GM12865 (cell line): ENCODE results near the gene NAAA.
A peak's percentile ranks its signal among the peaks of the same experiment; 100 is the strongest.

Source experiments
- DNase-seq: peaks from one replicate; pipeline ENCODE4 v3.0.0; 2010; ENCODE audit warnings: low read depth
- H3K4me3 ChIP-seq: 2 replicates; pipeline ENCODE4 v1.5.1; 2011; ENCODE audit warnings: mild to moderate bottlenecking, low read depth, low read length, control low read depth
- CTCF ChIP-seq: IDR thresholded peaks from 2 replicates; pipeline ENCODE4 v1.5.1; 2011; ENCODE audit warnings: low read length, control low read depth, low read depth, inconsistent platforms; ENCODE audit not compliant: insufficient read depth; ENCODE audit errors: missing control alignments

NAAA gene

GRCh38 chr4:75889537-75890199 lies 51.1 kb downstream of the NAAA start:
- no peak for DNase-seq
- no peak for TF ChIP-seq CTCF
- H3K4me3 ChIP-seq: no peak overlapping the region

GRCh38 chr4:75886104-75886503 lies 54.7 kb downstream of the NAAA start:
- no peak for DNase-seq
- H3K4me3 ChIP-seq: no peak overlapping the region
- no peak for TF ChIP-seq CTCF

- peak; percentile 27 for DNase-seq
- TF ChIP-seq CTCF: no peak
- H3K4me3 ChIP-seq: no peak overlapping the region
These were observed 59.3 kb downstream of the NAAA start for GRCh38 chr4:75881476-75881875.

- no peak for DNase-seq
- TF ChIP-seq CTCF: no peak
- H3K4me3 ChIP-seq: no peak overlapping the region
These were observed 60.5 kb downstream of the NAAA start for GRCh38 chr4:75880278-75880677.

DNA sequence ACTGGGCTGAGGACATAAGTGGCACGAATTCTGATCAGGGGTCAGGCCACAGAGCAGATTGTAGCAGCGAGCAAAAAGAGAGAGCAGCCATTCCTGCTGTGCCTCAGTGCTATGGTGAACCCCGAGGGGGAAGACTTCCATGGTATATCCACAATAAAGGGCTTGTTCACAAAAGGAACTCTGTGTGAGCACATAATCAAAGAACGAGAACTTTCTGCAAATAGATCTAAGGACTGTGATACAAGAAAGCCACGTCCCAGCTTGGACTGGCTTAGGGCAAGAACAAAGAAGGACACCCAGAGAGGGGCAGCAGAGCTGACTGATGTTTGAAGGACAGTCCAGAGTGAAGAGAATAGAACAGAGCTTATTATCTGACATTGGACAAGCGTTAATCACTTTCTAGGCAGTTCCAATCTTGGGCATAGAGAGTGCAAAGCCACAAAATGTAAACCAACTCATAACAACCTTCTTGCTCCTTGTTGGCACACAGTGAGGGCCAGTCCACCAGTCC lies 62.5 kb downstream of the NAAA start:
- H3K4me3 ChIP-seq: no peak overlapping the region
- DNase-seq: no peak
- no peak for TF ChIP-seq CTCF

GRCh38 chr4:75876218-75876617 lies 64.6 kb downstream of the NAAA start:
- DNase-seq: no peak
- no peak for TF ChIP-seq CTCF
- H3K4me3 ChIP-seq: no peak overlapping the region

- no peak for TF ChIP-seq CTCF
- no peak overlapping the region for H3K4me3 ChIP-seq
- DNase-seq: no peak
These were observed 71.7 kb downstream of the NAAA start for GRCh38 chr4:75869100-75869499.
